HFF-Myc (cell line): Measurements from ENCODE around the gene TPX2.

ENCODE experiments used
- DNase-seq: peaks from one replicate; pipeline ENCODE4 v3.0.0-alpha.2; 2011; ENCODE audit warnings: low read depth; ENCODE audit errors: extremely low read depth
- H3K4me3 ChIP-seq: replicated peaks from 2 replicates; pipeline ENCODE4 v1.5.1; 2011; ENCODE audit warnings: low read depth, mild to moderate bottlenecking, control low read depth, low read length
- CTCF ChIP-seq: IDR thresholded peaks from 2 replicates; pipeline ENCODE4 v1.5.1; 2012; ENCODE audit warnings: mild to moderate bottlenecking, low read depth, low read length, control low read depth; ENCODE audit errors: missing control alignments

TPX2 gene

GRCh38 chr20:31760519-31761240, 21.6 kb downstream of the TPX2 start:
- no peak for DNase-seq
- TF ChIP-seq CTCF = no peak
- no peak overlapping the region for H3K4me3 ChIP-seq

- H3K4me3 ChIP-seq = no peak overlapping the region
- no peak for TF ChIP-seq CTCF
- DNase-seq = no peak
Measured at GRCh38 chr20:31764641-31765305, 25.7 kb downstream of the TPX2 start.

- DNase-seq = no peak
- H3K4me3 ChIP-seq = no peak overlapping the region
- no peak for TF ChIP-seq CTCF
Measured at GRCh38 chr20:31767805-31768204, 28.7 kb downstream of the TPX2 start.

- no peak for TF ChIP-seq CTCF
- no peak for DNase-seq
- no peak overlapping the region for H3K4me3 ChIP-seq
Measured at GRCh38 chr20:31769681-31770080, 30.6 kb downstream of the TPX2 start.

- no peak for TF ChIP-seq CTCF
- DNase-seq = no peak
- H3K4me3 ChIP-seq = no peak overlapping the region
Measured at GRCh38 chr20:31770243-31770642, 31.2 kb downstream of the TPX2 start.

GRCh38 chr20:31774408-31774807, 35.3 kb downstream of the TPX2 start:
- TF ChIP-seq CTCF = no peak
- DNase-seq = no peak
- no peak overlapping the region for H3K4me3 ChIP-seq
